ENCODE measurements around the gene OR2M7.
"Not testable (repeated sequence)": the region's sequence is repeated elsewhere in the genome, so short reads cannot be mapped to it uniquely, and the experiment has no call there.

Gene OR2M7

GRCh38 chr1:248324468-248324867 is at the start of gene OR2M7:
Gene OR2M7, minus strand, starts transcription at chr1:248324568. Its CDS starts 0 bp downstream, at chr1:248324568.
- DNase-seq = no peak

GRCh38 chr1:248373761-248374160 is 49.4 kb upstream of the OR2M7 start:
- DNase-seq = no peak

GRCh38 chr1:248372394-248372793 is 48.0 kb upstream of the OR2M7 start:
- no peak for DNase-seq

- no peak for DNase-seq
These were observed 42.2 kb upstream of the OR2M7 start for GRCh38 chr1:248366609-248367008.

- DNase-seq = no peak
These were observed 36.9 kb upstream of the OR2M7 start, which contains the start of gene OR2T4 for GRCh38 chr1:248361121-248361715. Gene OR2T4, plus strand, starts transcription at chr1:248361665. Its CDS starts 0 bp downstream, at chr1:248361665.

GRCh38 chr1:248359415-248359814 is 35.0 kb upstream of the OR2M7 start:
- DNase-seq = no peak

GRCh38 chr1:248348475-248348874 is 24.1 kb upstream of the OR2M7 start, which contains the start of gene OR14C36:
Gene OR14C36, plus strand, starts transcription at chr1:248348775. Its CDS starts 0 bp downstream, at chr1:248348775.
- DNase-seq = no peak

- DNase-seq = no peak
These were observed 19.1 kb upstream of the OR2M7 start for GRCh38 chr1:248343451-248343850.

- no peak for DNase-seq
These were observed 7.6 kb downstream of the OR2M7 start for GRCh38 chr1:248316796-248317195.

- not testable (repeated sequence) for DNase-seq
These were observed 17.6 kb downstream of the OR2M7 start for GRCh38 chr1:248306740-248307139.

GRCh38 chr1:248306103-248306502 is 18.3 kb downstream of the OR2M7 start:
- no peak for DNase-seq

- DNase-seq = not testable (repeated sequence)
These were observed 18.7 kb downstream of the OR2M7 start for GRCh38 chr1:248305672-248306071.

- DNase-seq = no peak
These were observed 21.0 kb downstream of the OR2M7 start, which contains the start of gene OR2T12 for GRCh38 chr1:248303324-248303723. Gene OR2T12, minus strand, starts transcription at chr1:248303424. Its CDS starts 7,846 bp downstream, at chr1:248295578.

- DNase-seq = no peak
These were observed 36.0 kb downstream of the OR2M7 start for GRCh38 chr1:248288391-248288790.

GRCh38 chr1:248277876-248278275 is 46.5 kb downstream of the OR2M7 start, which contains the start of gene OR2T33:
Gene OR2T33, minus strand, starts transcription at chr1:248277976. Its CDS starts 4,162 bp downstream, at chr1:248273814.
- no peak for DNase-seq
